Measurements from ENCODE around the gene HIP1. TPM values are rescaled to one million over a fixed set of nuclear protein-coding genes. Genes with fewer than 3 reads are reported as not detected.
"Not testable (repeated sequence)": the region's sequence is repeated elsewhere in the genome, so short reads cannot be mapped to it uniquely, and the experiment has no call there.

The HIP1 gene
- total RNA-seq, 1 donor from 2014 or later, result 14.0 TPM

GRCh38 chr7:75779035-75779434 lies 40.3 kb upstream of the HIP1 start:
- not testable (repeated sequence) for H3K9me3 ChIP-seq (ENCODE audit: insufficient read depth, low read depth, low read length); H3K79me2 ChIP-seq (ENCODE audit: insufficient read depth, low read length); FAIRE-seq; H3K4me1 Mint-ChIP-seq (ENCODE audit: low read depth, unreplicated experiment); H3K36me3 Mint-ChIP-seq (ENCODE audit: low read depth, unreplicated experiment); H4K20me1 ChIP-seq (ENCODE audit: insufficient read depth, low read length); H3K27ac ChIP-seq (ENCODE audit: low read depth, low read length); H3K27me3 ChIP-seq (ENCODE audit: insufficient read depth, low read length); H3K4me3 ChIP-seq (ENCODE audit: insufficient read depth, low read depth, low read length); H3K36me3 ChIP-seq (ENCODE audit: insufficient read depth, low read length); H3K27ac Mint-ChIP-seq (ENCODE audit: unreplicated experiment); DNase-seq (ENCODE audit: low read depth); H3K9ac ChIP-seq (ENCODE audit: low read length); H3K4me1 ChIP-seq (ENCODE audit: insufficient read depth, low read length); H3K9me3 Mint-ChIP-seq (ENCODE audit: unreplicated experiment); H2AFZ ChIP-seq (ENCODE audit: low read depth, low read length)
- H3K27me3 Mint-ChIP-seq (ENCODE audit: low read depth, unreplicated experiment), result peaks cover 32% of the 10 kb centered on the region
- peak overlapping the region; percentile 58 for H3K4me2 ChIP-seq (ENCODE audit: low read length)
- peak overlapping the region; percentile 45 for H3K4me3 Mint-ChIP-seq (ENCODE audit: unreplicated experiment)

GRCh38 chr7:75776295-75776971 lies 37.7 kb upstream of the HIP1 start:
- Histone ChIP-seq H3K27ac (ENCODE audit: low read depth, low read length) (no peak overlapping the region), H3K9ac (ENCODE audit: low read length) (no peak overlapping the region), H2AFZ (ENCODE audit: low read depth, low read length) (no peak overlapping the region), H3K4me3 (ENCODE audit: insufficient read depth, low read depth, low read length) (no peak overlapping the region), H3K36me3 (ENCODE audit: insufficient read depth, low read length) (no peaks in the 10 kb centered on the region), H3K4me2 (ENCODE audit: low read length) (peak overlapping the region; percentile 41), H3K79me2 (ENCODE audit: insufficient read depth, low read length) (no peaks in the 10 kb centered on the region), H3K4me1 (ENCODE audit: insufficient read depth, low read length) (peaks cover 24% of the 10 kb centered on the region), H4K20me1 (ENCODE audit: insufficient read depth, low read length) (no peaks in the 10 kb centered on the region), H3K9me3 (ENCODE audit: insufficient read depth, low read depth, low read length) (no peaks in the 10 kb centered on the region), H3K27me3 (ENCODE audit: insufficient read depth, low read length) (no peaks in the 10 kb centered on the region)
- Mint-ChIP-seq H3K4me3 (ENCODE audit: unreplicated experiment) (no peak overlapping the region), H3K27me3 (ENCODE audit: low read depth, unreplicated experiment) (peaks cover 20% of the 10 kb centered on the region), H3K9me3 (ENCODE audit: unreplicated experiment) (no peaks in the 10 kb centered on the region), H3K4me1 (ENCODE audit: low read depth, unreplicated experiment) (peaks cover 2% of the 10 kb centered on the region), H3K27ac (ENCODE audit: unreplicated experiment) (no peak overlapping the region), H3K36me3 (ENCODE audit: low read depth, unreplicated experiment) (no peaks in the 10 kb centered on the region)
- peak; percentile 88 for FAIRE-seq
- DNase-seq (ENCODE audit: low read depth), result peak; percentile 98
- TF ChIP-seq CTCF (IDR thresholded peaks at IDR 0.05; ENCODE audit: insufficient read depth, low read depth, low read length) (no peak), EZH2 (IDR thresholded peaks at IDR 0.05; ENCODE audit: insufficient read depth, low read length) (no peak)

GRCh38 chr7:75773958-75774357 lies 35.2 kb upstream of the HIP1 start:
- H3K27me3 ChIP-seq (ENCODE audit: insufficient read depth, low read length); H3K9me3 Mint-ChIP-seq (ENCODE audit: unreplicated experiment); H4K20me1 ChIP-seq (ENCODE audit: insufficient read depth, low read length); H2AFZ ChIP-seq (ENCODE audit: low read depth, low read length); H3K9ac ChIP-seq (ENCODE audit: low read length); H3K36me3 ChIP-seq (ENCODE audit: insufficient read depth, low read length); H3K4me3 ChIP-seq (ENCODE audit: insufficient read depth, low read depth, low read length); H3K27ac ChIP-seq (ENCODE audit: low read depth, low read length); H3K4me2 ChIP-seq (ENCODE audit: low read length); H3K9me3 ChIP-seq (ENCODE audit: insufficient read depth, low read depth, low read length); H3K4me1 Mint-ChIP-seq (ENCODE audit: low read depth, unreplicated experiment); FAIRE-seq; H3K36me3 Mint-ChIP-seq (ENCODE audit: low read depth, unreplicated experiment); H3K4me3 Mint-ChIP-seq (ENCODE audit: unreplicated experiment); H3K27me3 Mint-ChIP-seq (ENCODE audit: low read depth, unreplicated experiment); DNase-seq (ENCODE audit: low read depth); H3K27ac Mint-ChIP-seq (ENCODE audit: unreplicated experiment); H3K79me2 ChIP-seq (ENCODE audit: insufficient read depth, low read length): not testable (repeated sequence)
- H3K4me1 ChIP-seq (ENCODE audit: insufficient read depth, low read length), result peaks cover 23% of the 10 kb centered on the region

All from astrocyte (in vitro differentiated cells and primary cell).